WTC11 (cell line): ENCODE data around the gene SLC13A3.

Experiments used
- CTCF ChIP-seq: fragments of 200-600 bp; IDR thresholded peaks from 2 replicates; pipeline ENCODE4 v1.8.0; 2022; ENCODE audit warnings: antibody characterized with exemption
- NR2C2 ChIP-seq: sonication (generic); formaldehyde crosslinking; IDR thresholded peaks from 2 replicates; pipeline ENCODE4 v1.8.0; 2022; ENCODE audit warnings: mild to moderate bottlenecking, missing genetic modification reagents
- TF ChIP-seq, protein P1 (sequence below): sonication (generic); formaldehyde crosslinking; IDR thresholded peaks from 2 replicates; pipeline ENCODE4 v1.8.1; 2023; ENCODE audit warnings: mild to moderate bottlenecking, moderate library complexity, missing genetic modification reagents

DNA sequence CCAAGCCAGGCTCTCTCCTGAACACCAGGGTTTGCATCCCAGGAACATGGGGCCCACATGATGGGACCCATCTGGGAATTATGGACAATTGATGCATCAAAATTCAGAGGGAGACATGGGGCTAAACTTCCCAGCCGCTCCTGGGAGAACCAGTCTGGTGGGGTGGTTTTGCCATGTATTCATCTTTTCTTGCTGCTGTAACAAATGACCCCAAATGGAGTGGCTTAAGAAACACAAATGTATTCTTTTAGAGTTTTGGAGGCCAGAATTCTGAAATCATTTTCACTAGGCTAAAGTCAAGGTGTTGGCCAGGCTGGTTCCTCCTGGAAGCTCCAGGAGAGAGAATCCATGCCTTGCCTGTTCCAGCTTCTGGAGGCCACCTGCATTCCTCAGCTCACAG lies 6.5 kb downstream of the SLC13A3 start:
- TF ChIP-seq CTCF (no peak), NR2C2 (CRISPR knock-in tag) (no peak)
- TF ChIP-seq, protein P1, sequence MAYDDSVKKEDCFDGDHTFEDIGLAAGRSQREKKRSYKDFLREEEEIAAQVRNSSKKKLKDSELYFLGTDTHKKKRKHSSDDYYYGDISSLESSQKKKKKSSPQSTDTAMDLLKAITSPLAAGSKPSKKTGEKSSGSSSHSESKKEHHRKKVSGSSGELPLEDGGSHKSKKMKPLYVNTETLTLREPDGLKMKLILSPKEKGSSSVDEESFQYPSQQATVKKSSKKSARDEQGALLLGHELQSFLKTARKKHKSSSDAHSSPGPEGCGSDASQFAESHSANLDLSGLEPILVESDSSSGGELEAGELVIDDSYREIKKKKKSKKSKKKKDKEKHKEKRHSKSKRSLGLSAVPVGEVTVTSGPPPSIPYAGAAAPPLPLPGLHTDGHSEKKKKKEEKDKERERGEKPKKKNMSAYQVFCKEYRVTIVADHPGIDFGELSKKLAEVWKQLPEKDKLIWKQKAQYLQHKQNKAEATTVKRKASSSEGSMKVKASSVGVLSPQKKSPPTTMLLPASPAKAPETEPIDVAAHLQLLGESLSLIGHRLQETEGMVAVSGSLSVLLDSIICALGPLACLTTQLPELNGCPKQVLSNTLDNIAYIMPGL (CRISPR knock-in tag) = no peak
